ENCODE data around the gene TMX2.

- TF ChIP-seq, protein P1, sequence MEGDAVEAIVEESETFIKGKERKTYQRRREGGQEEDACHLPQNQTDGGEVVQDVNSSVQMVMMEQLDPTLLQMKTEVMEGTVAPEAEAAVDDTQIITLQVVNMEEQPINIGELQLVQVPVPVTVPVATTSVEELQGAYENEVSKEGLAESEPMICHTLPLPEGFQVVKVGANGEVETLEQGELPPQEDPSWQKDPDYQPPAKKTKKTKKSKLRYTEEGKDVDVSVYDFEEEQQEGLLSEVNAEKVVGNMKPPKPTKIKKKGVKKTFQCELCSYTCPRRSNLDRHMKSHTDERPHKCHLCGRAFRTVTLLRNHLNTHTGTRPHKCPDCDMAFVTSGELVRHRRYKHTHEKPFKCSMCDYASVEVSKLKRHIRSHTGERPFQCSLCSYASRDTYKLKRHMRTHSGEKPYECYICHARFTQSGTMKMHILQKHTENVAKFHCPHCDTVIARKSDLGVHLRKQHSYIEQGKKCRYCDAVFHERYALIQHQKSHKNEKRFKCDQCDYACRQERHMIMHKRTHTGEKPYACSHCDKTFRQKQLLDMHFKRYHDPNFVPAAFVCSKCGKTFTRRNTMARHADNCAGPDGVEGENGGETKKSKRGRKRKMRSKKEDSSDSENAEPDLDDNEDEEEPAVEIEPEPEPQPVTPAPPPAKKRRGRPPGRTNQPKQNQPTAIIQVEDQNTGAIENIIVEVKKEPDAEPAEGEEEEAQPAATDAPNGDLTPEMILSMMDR (conservative IDR thresholded peaks at IDR 0.05; ENCODE audit: low read length) = no peak
- TF ChIP-seq EZH2phosphoT487 (IDR thresholded peaks at IDR 0.05; ENCODE audit: borderline replicate concordance) = no peak
Observed at GRCh38 chr11:57771365-57771764, 59.0 kb downstream of the TMX2 start.
